Panc1 (cell line): ENCODE data around the gene DPM2. TPM values are rescaled to one million over a fixed set of nuclear protein-coding genes. Genes with fewer than 3 reads are reported as not detected.

Experiments used
- ATAC-seq: fragments of 200-7000 bp; cut with Tn5 transposase; 2 replicates; pipeline ENCODE4 v1.9.1; 2020; ENCODE audit warnings: mild to moderate bottlenecking, moderate library complexity
- BruUV-seq: library from RNA; stranded (reverse); fragments of 400-500 nt; replicated peaks from 2 replicates; lab custom pipeline; 2021; lab: Mats Ljungman, UMichigan
- CTCF ChIA-PET: fragments of 300-600 bp; sonication (Branson Sonifier 250); formaldehyde crosslinking; loops from one replicate; lab custom pipeline; 2022; ENCODE audit warnings: antibody characterized with exemption; lab: Charles Lee
- POLR2A ChIA-PET: fragments of 300-600 bp; sonication (Branson Sonifier 250); formaldehyde crosslinking; loops from one replicate; lab custom pipeline; 2022; ENCODE audit warnings: antibody characterized with exemption; lab: Charles Lee
- DNase-seq: peaks from one replicate; pipeline ENCODE4 v3.0.0-alpha.2; 2010; ENCODE audit warnings: low read depth, low spot score
- H3K27ac ChIP-seq: 2 replicates; pipeline ENCODE4 v1.5.1; 2011; ENCODE audit warnings: mild to moderate bottlenecking, low read length, inconsistent platforms
- H3K27me3 ChIP-seq: fragments of 200-500 bp; sonication (Bioruptor generic); 2 replicates; pipeline ENCODE4 v1.6.0; 2014; ENCODE audit warnings: low read length, inconsistent platforms; ENCODE audit not compliant: control insufficient read depth, insufficient read depth
- H3K36me3 ChIP-seq: fragments of 200-500 bp; sonication (Bioruptor generic); 2 replicates; pipeline ENCODE4 v1.5.1; 2014; ENCODE audit warnings: inconsistent platforms, mild to moderate bottlenecking, low read length, moderate library complexity; ENCODE audit not compliant: control insufficient read depth, insufficient read depth
- H3K4me1 ChIP-seq: 2 replicates; pipeline ENCODE4 v1.5.1; 2011; ENCODE audit warnings: inconsistent platforms, mild to moderate bottlenecking, low read length, moderate library complexity; ENCODE audit not compliant: control insufficient read depth, insufficient read depth
- H3K4me3 ChIP-seq, 2 experiments: 2 replicates each; pipeline ENCODE4 v1.5.1; 2011 to 2012; ENCODE audit warnings: low read depth in 2 of 2, low read length in 2 of 2, mild to moderate bottlenecking in 2 of 2, inconsistent platforms in 1 of 2, moderate library complexity in 1 of 2
- H3K9me3 ChIP-seq: fragments of 200-500 bp; sonication (Bioruptor generic); 2 replicates; pipeline ENCODE4 v1.5.1; 2014; ENCODE audit warnings: low read depth, mild to moderate bottlenecking, inconsistent platforms, low read length, moderate library complexity; ENCODE audit not compliant: control insufficient read depth, insufficient read depth
- CTCF ChIP-seq: fragments of 450-650 bp; IDR thresholded peaks from 2 replicates; pipeline ENCODE4 v1.5.1; 2017; ENCODE audit warnings: mild to moderate bottlenecking
- POLR2AphosphoS5 ChIP-seq: IDR thresholded peaks from 2 replicates; pipeline ENCODE4 v1.6.1; 2012; ENCODE audit warnings: mild to moderate bottlenecking, low read depth, low read length, moderate library complexity
- REST ChIP-seq, 2 experiments: IDR thresholded peaks; 2 replicates each; pipeline ENCODE4 v1.6.1; 2011 to 2012; ENCODE audit warnings: low read depth in 2 of 2, control low read depth in 1 of 2, low read length in 1 of 2, mild to moderate bottlenecking in 1 of 2, moderate library complexity in 1 of 2; ENCODE audit not compliant: insufficient read depth in 1 of 2
- SIN3A ChIP-seq: IDR thresholded peaks from 2 replicates; pipeline ENCODE4 v1.6.1; 2012; ENCODE audit warnings: low read depth, mild to moderate bottlenecking, low read length, moderate library complexity, borderline replicate concordance; ENCODE audit not compliant: insufficient read depth
- TCF7L2 ChIP-seq: IDR thresholded peaks from 2 replicates; pipeline ENCODE4 v1.6.1; 2011; ENCODE audit warnings: mild to moderate bottlenecking, low read depth, low read length, inconsistent platforms
- in situ Hi-C: cut with HindIII; loops from 2 replicates; pipeline ENCODE4 v1.10.0; 2016; ENCODE audit warnings: low sequenced_read_pairs, low pct_unique_long_range_greater_than_20kb
- intact Hi-C: fragments of 100-400 bp; cut with micrococcal nuclease; formaldehyde crosslinking; loops from one replicate; pipeline ENCODE4 v1.10.0; 2022; ENCODE audit not compliant: unreplicated experiment
- total RNA-seq: library from RNA; stranded (reverse); gene quantifications from one replicate; pipeline ENCODE4 v1.2.1, GENCODE V29; 2021; ENCODE audit not compliant: unreplicated experiment

DPM2 gene
- total RNA-seq, 1 experiment from 2014 or later, result 58.7 TPM

GRCh38 chr9:127934248-127934647, 3.4 kb downstream of the DPM2 start:
- DNase-seq (no peak), ATAC-seq (no peak)
- no peaks in the 10 kb centered on the region for H3K9me3 ChIP-seq
- H3K27me3 ChIP-seq, result no peaks in the 10 kb centered on the region
- intact Hi-C loops (no loop called here), in situ Hi-C loops (loop anchor here (25.0 kb wide), 1 partner anchor 153 kb away; no protein-coding TSS in a partner anchor)
- CTCF ChIA-PET, result no interaction called here
- peaks cover 37% of the 10 kb centered on the region for H3K4me1 ChIP-seq
- H3K4me3 ChIP-seq, result no peak overlapping the region
- H3K27ac ChIP-seq, result peak overlapping the region; percentile 93
- peaks cover 4% of the 10 kb centered on the region; the same call in 1 of the 2 replicates for H3K36me3 ChIP-seq
- no TSS peak for BruUV-seq
- POLR2A ChIA-PET, result no interaction called here
- no peak for TF ChIP-seq SIN3A
- TF ChIP-seq REST (IDR thresholded peaks at IDR 0.05; ENCODE audit: insufficient read depth in 1 of 2, low read depth in 2 of 2, low read length in 1 of 2), result no peak
- no peak for TF ChIP-seq POLR2AphosphoS5
- no peak for TF ChIP-seq TCF7L2
- no peak; the same call in 1 of the 2 replicates for TF ChIP-seq CTCF

- TSS peak; percentile 22 for BruUV-seq
- H3K27ac ChIP-seq, result peak overlapping the region; percentile 92
- TF ChIP-seq POLR2AphosphoS5, result peak; percentile 62
- TF ChIP-seq CTCF, result no peak
- no peak for TF ChIP-seq REST (IDR thresholded peaks at IDR 0.05; ENCODE audit: insufficient read depth in 1 of 2, low read depth in 2 of 2, low read length in 1 of 2)
- peak; percentile 81; the same call in 1 of the 2 replicates for TF ChIP-seq SIN3A
- no peak for TF ChIP-seq TCF7L2
- H3K4me3 ChIP-seq, result peak overlapping the region; percentile 50 to 62
- intact Hi-C loops, result no loop called here
- peaks cover 41% of the 10 kb centered on the region for H3K4me1 ChIP-seq
- H3K36me3 ChIP-seq, result no peaks in the 10 kb centered on the region
- peak; percentile 83 for DNase-seq
- no peaks in the 10 kb centered on the region for H3K9me3 ChIP-seq
- POLR2A ChIA-PET, result no interaction called here
- no peaks in the 10 kb centered on the region for H3K27me3 ChIP-seq
- ATAC-seq, result peak; percentile 31
- in situ Hi-C loops, result loop anchor here (25.0 kb wide), 1 partner anchor 156 kb away; no protein-coding TSS in a partner anchor
- CTCF ChIA-PET, result no interaction called here
Observed at GRCh38 chr9:127931092-127931881, 6.4 kb downstream of the DPM2 start.
